HepG2 (cell line): ENCODE measurements around the gene NUDT7. TPM values are rescaled to one million over a fixed set of nuclear protein-coding genes. Genes with fewer than 3 reads are reported as not detected.

Experiments used
- ATAC-seq: fragments of 200-7000 bp; cut with Tn5 transposase; 3 replicates; pipeline ENCODE4 v1.9.1; 2020; ENCODE audit warnings: mild to moderate bottlenecking, moderate library complexity
- BruUV-seq: library from RNA; stranded (reverse); fragments of 400-500 nt; replicated peaks from 2 replicates; lab custom pipeline; 2021; lab: Mats Ljungman, UMichigan
- CTCF ChIA-PET: fragments of 300-600 bp; formaldehyde crosslinking; extraction: SDS; loops from one replicate; lab custom pipeline; 2021; ENCODE audit warnings: low total read pairs, inconsistent platforms, low intra/inter-chr PET ratio; lab: Yijun Ruan, JAX
- POLR2A ChIA-PET: fragments of 350-600 bp; sonication (Branson Sonifier 250); formaldehyde crosslinking; loops from one replicate; lab custom pipeline; 2020; ENCODE audit warnings: antibody characterized with exemption, inconsistent platforms; lab: Yijun Ruan, JAX
- DNase-seq: peaks from one replicate; pipeline ENCODE4 v3.0.0-alpha.2; 2015; ENCODE audit warnings: low spot score
- FAIRE-seq: peaks from 3 replicates; lab custom pipeline; 2011; peaks lifted over from hg19 to GRCh38; lab: Jason Lieb, UNC
- H2AFZ ChIP-seq: one replicate; pipeline ENCODE4 v1.6.1; 2011; ENCODE audit warnings: low read length, inconsistent platforms
- H3K27ac ChIP-seq: fragments of 300-600 bp; 3 replicates; pipeline ENCODE4 v1.8.0; 2011; ENCODE audit warnings: mixed run types, mild to moderate bottlenecking, mixed read lengths, low read length, inconsistent platforms; ENCODE audit not compliant: insufficient read depth; ENCODE audit errors: extremely low read length
- H3K27me3 ChIP-seq, 2 experiments: fragments of 200-600 bp in 1 of 2; 2 replicates in 1 of 2; 3 replicates in 1 of 2; pipeline versions ENCODE4 v1.6.0 to v1.8.0; 2011; ENCODE audit warnings: low read length in 2 of 2, mild to moderate bottlenecking in 2 of 2, moderate library complexity in 2 of 2, inconsistent platforms in 1 of 2; ENCODE audit not compliant: insufficient read depth in 2 of 2, control insufficient read depth in 1 of 2
- H3K36me3 ChIP-seq, 2 experiments: fragments of 200-600 bp in 1 of 2; replicated peaks in 1 of 2; 2 replicates in 1 of 2; 3 replicates in 1 of 2; pipeline versions ENCODE4 v1.5.1 to v1.8.0; 2011; ENCODE audit warnings: low read length in 2 of 2, inconsistent platforms in 1 of 2; ENCODE audit not compliant: insufficient read depth in 2 of 2, control insufficient read depth in 1 of 2
- H3K4me1 ChIP-seq: 2 replicates; pipeline ENCODE4 v1.5.1; 2012; ENCODE audit warnings: low read length, inconsistent platforms; ENCODE audit not compliant: insufficient read depth
- H3K4me2 ChIP-seq: 2 replicates; pipeline ENCODE4 v1.6.0; 2011; ENCODE audit warnings: low read depth, low read length, inconsistent platforms
- H3K4me3 ChIP-seq, 3 experiments: fragments of 200-600 bp in 1 of 3; sonication (generic), shearing (Covaris generic) in 1 of 3; replicated peaks in 1 of 3; 2 replicates each; pipeline ENCODE4 v1.5.1; 2011 to 2016; ENCODE audit warnings: low read length in 3 of 3, inconsistent platforms in 2 of 3, low read depth in 2 of 3, mild to moderate bottlenecking in 2 of 3, control low read depth in 1 of 3, mixed read lengths in 1 of 3; ENCODE audit not compliant: insufficient read depth in 1 of 3
- H3K79me2 ChIP-seq: one replicate; pipeline ENCODE4 v1.6.1; 2011; ENCODE audit warnings: low read length, inconsistent platforms; ENCODE audit not compliant: insufficient read depth
- H3K9ac ChIP-seq: 2 replicates; pipeline ENCODE4 v1.6.0; 2011; ENCODE audit warnings: mild to moderate bottlenecking, low read depth, low read length, inconsistent platforms; ENCODE audit not compliant: insufficient read depth
- H3K9me3 ChIP-seq: 2 replicates; pipeline ENCODE4 v1.5.1; 2012; ENCODE audit warnings: mild to moderate bottlenecking, low read length
- H4K20me1 ChIP-seq: 2 replicates; pipeline ENCODE4 v1.6.0; 2011; ENCODE audit warnings: inconsistent platforms, mild to moderate bottlenecking, low read length, moderate library complexity; ENCODE audit not compliant: insufficient read depth
- CCDC6 ChIP-seq: sonication (generic); formaldehyde crosslinking; IDR thresholded peaks from 2 replicates; pipeline ENCODE4 v1.8.1; 2022; ENCODE audit warnings: mild to moderate bottlenecking, missing genetic modification reagents, moderate library complexity
- JUN ChIP-seq: sonication (generic); formaldehyde crosslinking; IDR thresholded peaks from 2 replicates; pipeline ENCODE4 v1.4.0; 2020; ENCODE audit warnings: mild to moderate bottlenecking, missing genetic modification reagents
- MAFF ChIP-seq: IDR thresholded peaks from 2 replicates; pipeline ENCODE4 v1.6.1; 2011; ENCODE audit warnings: low read depth, low read length, improper control_type of control experiment
- NKX3-1 ChIP-seq: sonication (generic); formaldehyde crosslinking; IDR thresholded peaks from 2 replicates; pipeline ENCODE4 v1.5.0; 2020; ENCODE audit warnings: missing genetic modification reagents
- PRDM15 ChIP-seq: sonication (generic); formaldehyde crosslinking; IDR thresholded peaks from 2 replicates; pipeline ENCODE4 v1.4.0; 2020; ENCODE audit warnings: missing genetic modification reagents
- TOPORS ChIP-seq: sonication (generic); formaldehyde crosslinking; IDR thresholded peaks from 2 replicates; pipeline ENCODE4 v1.8.0; 2023; ENCODE audit warnings: mild to moderate bottlenecking, missing genetic modification reagents
- ZBTB26 ChIP-seq: IDR thresholded peaks from 2 replicates; pipeline ENCODE4 v1.6.1; 2016; ENCODE audit warnings: missing compliant biosample characterization, missing genetic modification reagents, borderline replicate concordance
- ZNF362 ChIP-seq: sonication (generic); formaldehyde crosslinking; IDR thresholded peaks from 2 replicates; pipeline ENCODE4 v1.4.0; 2020; ENCODE audit warnings: missing genetic modification reagents, mild to moderate bottlenecking, borderline replicate concordance
- ZNF569 ChIP-seq: sonication (generic); formaldehyde crosslinking; IDR thresholded peaks from 2 replicates; pipeline ENCODE4 v1.5.0; 2020; ENCODE audit warnings: mild to moderate bottlenecking, missing genetic modification reagents, moderate library complexity, borderline replicate concordance
- ZNF687 ChIP-seq: sonication (generic); formaldehyde crosslinking; IDR thresholded peaks from 2 replicates; pipeline ENCODE4 v1.5.1; 2020; ENCODE audit warnings: mild to moderate bottlenecking, missing genetic modification reagents, moderate library complexity
- ZNF7 ChIP-seq: IDR thresholded peaks from 2 replicates; pipeline ENCODE4 v1.6.1; 2016; ENCODE audit warnings: missing biosample characterization, missing genetic modification reagents
- ZNF747 ChIP-seq: sonication (generic); formaldehyde crosslinking; IDR thresholded peaks from 2 replicates; pipeline ENCODE4 v1.8.1; 2023; ENCODE audit warnings: missing genetic modification reagents, mild to moderate bottlenecking, borderline replicate concordance
- WGBS: methylation state at CpG from one replicate; pipeline ENCODE4 v1.1.6; 2017; ENCODE audit warnings: low lambda C conversion rate; 5-methylcytosine and 5-hydroxymethylcytosine counted together
- in situ Hi-C: cut with HindIII; loops from 2 replicates; pipeline ENCODE4 v1.10.0; 2017; ENCODE audit warnings: low pct_unique_long_range_greater_than_20kb; ENCODE audit not compliant: extremely low pct_ligation_motif_present
- intact Hi-C: fragments of 100-400 bp; cut with micrococcal nuclease; formaldehyde crosslinking; loops from one replicate; pipeline ENCODE4 v1.10.0; 2022; ENCODE audit not compliant: unreplicated experiment
- polyA plus RNA-seq, 8 experiments: library from polyadenylated mRNA; depleted of rRNA in 3 of 8; stranded (reverse) in 7 of 8; unstranded in 1 of 8; fragments of >200 nt; fragmentation: Illumina TruSeq in 4 of 8; extraction: Trizol in 4 of 8; gene quantifications; 2 replicates each; pipeline versions ENCODE4 v1.2.1 to v1.2.3, GENCODE V29; 2011 to 2016; ENCODE audit warnings: low read depth in 4 of 8, missing spikeins in 1 of 8, mixed read lengths in 1 of 8; ENCODE audit not compliant: insufficient read depth in 1 of 8
- total RNA-seq, 5 experiments: library from RNA; depleted of rRNA; stranded (reverse); fragments of >200 nt; fragmentation: Illumina TruSeq; extraction: Trizol; gene quantifications; 2 replicates each; pipeline ENCODE4 v1.2.3, GENCODE V29; 2016; ENCODE audit warnings: low read depth in 1 of 5

The NUDT7 gene
- total and polyA plus RNA-seq, 2 of the 13 experiments (the other 11 are each of a cell fraction or from before 2014, with no cell fraction given), result 14.3 to 23.9 TPM

- no peak for DNase-seq
- in situ Hi-C loops (no loop called here), intact Hi-C loops (no loop called here)
- no peak for FAIRE-seq
- ATAC-seq, result no peak
- TF ChIP-seq ZNF7 (no peak), ZBTB26 (CRISPR knock-in tag) (peak; percentile 15; the same call in 1 of the 2 replicates), TOPORS (CRISPR knock-in tag) (no peak), JUN (no peak), ZNF569 (CRISPR knock-in tag) (no peak), ZNF687 (CRISPR knock-in tag) (no peak), ZNF747 (CRISPR knock-in tag) (no peak), CCDC6 (CRISPR knock-in tag) (no peak), ZNF362 (CRISPR knock-in tag) (no peak), NKX3-1 (no peak), PRDM15 (peak; percentile 81), MAFF (no peak)
- Histone ChIP-seq H3K36me3 (no peaks in the 10 kb centered on the region), H3K4me2 (no peak overlapping the region), H3K27ac (no peak overlapping the region), H3K27me3 (no peaks in the 10 kb centered on the region), H3K4me1 (peaks cover 62% of the 10 kb centered on the region), H3K9ac (no peak overlapping the region), H3K9me3 (no peaks in the 10 kb centered on the region), H3K79me2 (no peaks in the 10 kb centered on the region), H3K4me3 (no peak overlapping the region), H4K20me1 (no peaks in the 10 kb centered on the region), H2AFZ (no peak overlapping the region)
- BruUV-seq, result no TSS peak
- POLR2A ChIA-PET, result no interaction called here
- WGBS, result 56% methylated on average over 2 of the region's 2 CpGs
- CTCF ChIA-PET, result no interaction called here
These were observed 36.2 kb downstream of the NUDT7 start for GRCh38 chr16:77758508-77758907.
